Right forelimb (tissue), 1 donor: ENCODE measurements around the gene FHIP2A.

Source experiments
- DNase-seq: peaks from one replicate; pipeline ENCODE4 v3.0.0-alpha.2; 2018

The FHIP2A gene

GRCh38 chr10:114859222-114859621, 37.6 kb downstream of the FHIP2A start:
- no peak for DNase-seq

DNA sequence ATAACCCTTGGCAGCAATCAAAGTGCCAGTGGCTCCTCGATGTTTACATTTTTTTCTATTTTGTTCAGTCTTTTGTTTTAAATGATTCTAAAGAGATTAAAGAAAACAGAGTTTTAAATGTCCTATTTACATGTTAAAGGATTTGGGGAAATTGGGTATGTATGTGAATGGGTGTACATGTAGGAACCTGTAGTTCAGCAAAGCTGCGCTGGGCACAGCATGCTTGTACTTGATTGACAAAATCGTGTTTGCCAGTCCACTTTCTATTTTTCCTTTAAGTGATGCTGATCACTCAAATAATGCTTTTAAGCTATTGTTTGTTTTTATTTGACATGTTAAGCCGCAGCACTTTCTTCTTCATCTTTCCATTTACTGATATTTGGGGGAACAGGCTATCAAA, 40.9 kb downstream of the FHIP2A start:
- no peak for DNase-seq

DNA sequence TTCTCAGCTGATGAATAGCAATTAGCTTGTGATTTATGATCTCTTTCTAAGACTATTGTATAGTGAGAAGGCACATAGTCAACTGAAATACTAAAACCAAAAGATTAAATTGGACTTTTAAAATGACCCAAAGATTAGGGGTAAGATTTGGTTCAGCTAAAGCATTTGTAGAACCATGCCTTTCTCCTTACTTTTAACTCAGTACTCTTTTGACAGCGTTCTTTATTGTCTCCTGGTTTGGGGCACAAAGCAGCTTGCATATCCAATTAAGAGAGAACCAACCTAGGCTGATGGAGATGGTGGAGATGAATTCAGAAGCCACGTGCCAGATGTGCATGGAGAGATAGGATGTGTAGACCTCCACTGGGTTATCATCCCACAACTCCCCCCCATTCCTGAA, 45.8 kb downstream of the FHIP2A start:
- no peak for DNase-seq

DNA sequence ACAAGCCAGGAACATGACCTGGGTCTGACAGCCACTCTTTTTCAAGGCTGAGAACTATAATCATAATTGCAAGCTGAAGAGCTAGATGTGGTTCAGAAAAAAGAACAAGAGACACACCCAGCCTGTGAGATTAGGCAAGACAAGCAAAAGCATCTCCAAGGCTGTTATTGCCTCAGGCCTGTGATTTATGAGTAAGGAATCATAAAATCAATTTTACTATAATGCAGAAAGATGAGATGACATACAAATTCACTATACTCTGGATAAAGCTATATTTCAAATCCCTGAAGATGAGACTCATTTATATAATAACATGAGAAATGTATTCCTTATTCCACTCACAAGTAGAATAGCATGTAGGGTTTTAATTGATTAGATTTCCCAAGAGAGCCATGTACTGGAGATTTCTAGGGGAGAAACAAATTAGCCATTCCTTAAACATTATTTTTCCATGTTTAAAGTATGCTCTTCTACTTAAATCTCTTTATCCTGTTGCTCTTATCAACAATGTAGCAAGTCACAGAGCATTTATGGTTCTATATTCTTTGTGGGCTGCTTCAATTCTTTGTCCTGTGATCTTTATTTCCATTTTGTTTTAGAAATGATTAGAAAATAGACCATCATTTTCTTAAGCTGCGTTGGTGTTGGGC, 47.4 kb downstream of the FHIP2A start:
- no peak for DNase-seq

DNA sequence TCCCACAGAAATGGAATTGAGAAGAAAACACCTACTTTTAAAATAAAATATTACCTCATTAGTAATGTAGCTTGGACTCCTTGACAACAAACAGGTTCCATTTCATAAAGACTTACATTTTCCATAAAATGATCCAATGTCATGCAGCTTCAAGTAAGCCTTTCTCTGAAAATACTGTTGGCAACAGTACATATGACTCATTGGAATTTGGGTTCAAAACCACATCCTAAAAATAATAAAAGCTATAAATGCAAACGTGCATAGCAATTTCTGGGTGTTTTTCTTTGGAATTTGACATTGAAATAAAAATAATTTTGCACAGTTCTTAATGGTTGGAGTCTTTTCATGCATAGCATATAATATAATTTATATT, 47.9 kb downstream of the FHIP2A start:
- DNase-seq, result no peak

- DNase-seq, result no peak
These were observed 48.9 kb downstream of the FHIP2A start for GRCh38 chr10:114870486-114870885.

DNA sequence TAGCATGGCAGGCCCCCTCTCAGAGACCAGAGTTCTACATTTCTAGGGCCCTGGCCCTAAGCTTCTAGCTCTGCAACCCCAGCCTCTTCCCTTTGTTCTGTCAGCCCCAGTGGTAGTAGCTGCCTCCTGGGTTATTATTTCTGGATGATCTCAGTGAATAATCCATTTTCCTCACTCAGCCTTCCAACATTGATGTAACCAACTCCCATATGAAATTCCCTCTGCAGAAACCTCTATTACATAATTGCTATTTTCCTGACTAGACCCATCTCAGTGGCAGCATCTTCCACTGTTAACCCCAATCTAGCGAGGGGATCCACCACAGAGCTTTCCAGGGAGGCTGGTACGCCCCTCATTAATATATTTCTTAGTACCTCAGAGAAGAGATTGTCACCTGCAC, 49.8 kb downstream of the FHIP2A start:
- no peak for DNase-seq
